Measurements from ENCODE around the gene PRR7.
A peak's percentile ranks its signal among the peaks of the same experiment; 100 is the strongest.

Gene PRR7

GRCh38 chr5:177450667-177451424 is 4.2 kb downstream of the PRR7 start:
- no peak for TF ChIP-seq CTCF (IDR thresholded peaks at IDR 0.05; ENCODE audit: low read depth, low read length)

GRCh38 chr5:177452688-177453638 is 6.3 kb downstream of the PRR7 start:
- H3K4me3 ChIP-seq (ENCODE audit: low read depth, low read length): no peak overlapping the region

More at GRCh38 chr5:177450667-177451424, 4.2 kb downstream of the PRR7 start:
- H3K4me3 ChIP-seq (ENCODE audit: low read depth, low read length): no peak overlapping the region

GRCh38 chr5:177453852-177454396 is 7.3 kb downstream of the PRR7 start:
- TF ChIP-seq CTCF (IDR thresholded peaks at IDR 0.05; ENCODE audit: low read depth, low read length): no peak
- H3K4me3 ChIP-seq (ENCODE audit: low read depth, low read length): peak overlapping the region; percentile 51

More at GRCh38 chr5:177452688-177453638, 6.3 kb downstream of the PRR7 start:
- no peak for TF ChIP-seq CTCF (IDR thresholded peaks at IDR 0.05; ENCODE audit: low read depth, low read length)

GRCh38 chr5:177454397-177455035 is 7.9 kb downstream of the PRR7 start:
- H3K4me3 ChIP-seq (ENCODE audit: low read depth, low read length): peak overlapping the region; percentile 51
- TF ChIP-seq CTCF (IDR thresholded peaks at IDR 0.05; ENCODE audit: low read depth, low read length): peak; percentile 86

- peak; percentile 34; the same call in 1 of the 2 replicates for TF ChIP-seq CTCF (IDR thresholded peaks at IDR 0.05; ENCODE audit: low read depth, low read length)
- H3K4me3 ChIP-seq (ENCODE audit: low read depth, low read length): peak overlapping the region; percentile 51
Measured at GRCh38 chr5:177455036-177455660, 8.5 kb downstream of the PRR7 start.

GRCh38 chr5:177455661-177456590 is 9.3 kb downstream of the PRR7 start:
- peak overlapping the region; percentile 51 for H3K4me3 ChIP-seq (ENCODE audit: low read depth, low read length)
- peak; percentile 79 for TF ChIP-seq CTCF (IDR thresholded peaks at IDR 0.05; ENCODE audit: low read depth, low read length)

All from WI38 (cell line).